GM12872 (cell line): ENCODE data around the gene RADIL.

ENCODE experiments used
- CTCF ChIP-seq: IDR thresholded peaks from 3 replicates; pipeline ENCODE4 v1.5.1; 2011; ENCODE audit warnings: low read depth, mild to moderate bottlenecking, low read length, moderate library complexity; ENCODE audit not compliant: insufficient read depth

RADIL gene

GRCh38 chr7:4911111-4911828, 27.8 kb upstream of the RADIL start:
- TF ChIP-seq CTCF, result no peak

GRCh38 chr7:4906682-4907081, 23.2 kb upstream of the RADIL start:
- TF ChIP-seq CTCF, result no peak

- no peak for TF ChIP-seq CTCF
These were observed 21.7 kb upstream of the RADIL start for GRCh38 chr7:4905171-4905570.

GRCh38 chr7:4904346-4904745, 20.8 kb upstream of the RADIL start:
- no peak for TF ChIP-seq CTCF

DNA sequence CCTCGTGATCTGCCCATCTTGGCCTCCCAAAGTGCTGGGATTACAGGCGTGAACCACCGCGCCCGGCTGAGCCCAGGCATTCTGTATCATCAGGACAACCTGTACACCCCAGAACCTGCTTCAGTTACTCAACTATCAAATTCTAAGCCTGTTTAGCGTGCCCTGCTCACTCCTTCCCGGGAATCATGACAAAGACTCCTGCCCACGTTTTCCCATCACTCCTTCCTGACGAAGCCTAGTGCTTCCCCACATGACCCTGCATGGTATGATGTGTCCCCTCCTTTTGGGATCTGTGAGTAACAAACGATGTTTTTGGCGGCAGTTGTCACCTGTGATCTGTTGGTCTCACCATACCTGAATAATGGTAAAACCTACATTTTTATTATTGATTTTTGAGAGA, 12.2 kb upstream of the RADIL start:
- TF ChIP-seq CTCF, result no peak

DNA sequence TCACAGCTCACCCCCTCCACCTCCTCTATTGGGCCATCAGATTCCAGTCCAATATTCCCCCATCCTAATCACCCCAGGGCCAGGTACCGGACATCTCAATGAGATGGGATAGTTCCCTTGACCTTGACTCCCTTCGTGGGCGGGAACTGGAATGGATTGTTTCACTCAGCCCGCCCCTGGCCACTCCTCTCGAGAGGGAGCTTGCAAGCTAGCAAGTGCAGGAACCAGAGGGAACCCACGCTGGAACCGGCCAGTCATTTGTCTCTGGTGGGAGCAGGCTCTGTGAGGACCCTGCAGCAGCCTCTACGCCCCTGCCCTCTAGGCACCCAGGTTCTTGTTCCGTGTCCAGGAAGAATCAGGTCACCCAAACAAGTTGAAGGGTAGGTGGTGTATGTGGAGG, 11.0 kb upstream of the RADIL start:
- no peak for TF ChIP-seq CTCF

- no peak for TF ChIP-seq CTCF
These were observed 10.5 kb upstream of the RADIL start for GRCh38 chr7:4893929-4894475.

- no peak for TF ChIP-seq CTCF
These were observed 6.2 kb upstream of the RADIL start for GRCh38 chr7:4889682-4890081.
